SK-N-SH (cell line): ENCODE data around the gene TNFRSF21. TPM values are rescaled to one million over a fixed set of nuclear protein-coding genes. Genes with fewer than 3 reads are reported as not detected.
A peak's percentile ranks its signal among the peaks of the same experiment; 100 is the strongest.

ENCODE experiments used
- CTCF ChIA-PET: fragments of 300-600, 350-600 bp; formaldehyde crosslinking; extraction: SDS; loops from one replicate; lab custom pipeline; 2021; lab: Yijun Ruan, JAX
- POLR2A ChIA-PET: fragments of 350-600 bp; sonication (Branson Sonifier 250); formaldehyde crosslinking; extraction: SDS; loops from one replicate; lab custom pipeline; 2020; ENCODE audit warnings: antibody characterized with exemption, inconsistent platforms; lab: Yijun Ruan, JAX
- DNase-seq: peaks from one replicate; pipeline ENCODE4 v3.0.0; 2012
- H2AFZ ChIP-seq: fragments of 200-600 bp; sonication (generic); 2 replicates; pipeline ENCODE4 v1.8.1; 2016; ENCODE audit warnings: antibody characterized with exemption, mild to moderate bottlenecking, low read depth
- H3F3A ChIP-seq: fragments of 200-600 bp; sonication (generic); replicated peaks from 2 replicates; pipeline ENCODE3; 2016; ENCODE audit warnings: antibody characterized with exemption, mild to moderate bottlenecking; ENCODE audit not compliant: insufficient read depth
- H3K27ac ChIP-seq, 2 experiments: fragments of 200-500 bp in 1 of 2; fragments of 200-600 bp in 1 of 2; sonication (Bioruptor generic) in 1 of 2; sonication (generic), shearing (Covaris generic) in 1 of 2; 2 replicates each; pipeline versions ENCODE4 v1.5.1 to v1.6.1; 2014 to 2016; ENCODE audit warnings: low read depth in 2 of 2, inconsistent platforms in 1 of 2, low read length in 1 of 2, mild to moderate bottlenecking in 1 of 2, mixed read lengths in 1 of 2
- H3K27me3 ChIP-seq: fragments of 200-600 bp; sonication (generic), shearing (Covaris generic); 2 replicates; pipeline ENCODE4 v1.6.1; 2016; ENCODE audit warnings: mixed run types; ENCODE audit not compliant: insufficient read depth
- H3K36me3 ChIP-seq, 2 experiments: fragments of 200-500 bp in 1 of 2; fragments of 200-600 bp in 1 of 2; sonication (Bioruptor generic) in 1 of 2; sonication (generic) in 1 of 2; replicated peaks in 1 of 2; 2 replicates each; pipeline versions ENCODE3 to v1.5.1; 2014 to 2016; ENCODE audit warnings: low read length in 1 of 2, mild to moderate bottlenecking in 1 of 2; ENCODE audit not compliant: insufficient read depth in 2 of 2, control insufficient read depth in 1 of 2
- H3K4me1 ChIP-seq, 2 experiments: fragments of 200-500 bp in 1 of 2; fragments of 200-600 bp in 1 of 2; sonication (Bioruptor generic) in 1 of 2; sonication (generic), shearing (Covaris generic) in 1 of 2; 2 replicates each; pipeline versions ENCODE4 v1.5.1 to v1.6.1; 2014 to 2016; ENCODE audit warnings: low read depth in 1 of 2, low read length in 1 of 2, mixed run types in 1 of 2; ENCODE audit not compliant: insufficient read depth in 2 of 2, control insufficient read depth in 1 of 2
- H3K4me2 ChIP-seq: fragments of 200-600 bp; sonication (generic), shearing (Covaris generic); 2 replicates; pipeline ENCODE4 v1.6.1; 2017; ENCODE audit warnings: mixed run types
- H3K4me3 ChIP-seq, 2 experiments: fragments of 200-500 bp in 1 of 2; fragments of 200-600 bp in 1 of 2; sonication (Bioruptor generic) in 1 of 2; sonication (generic), shearing (Covaris generic) in 1 of 2; 2 replicates each; pipeline versions ENCODE4 v1.5.1 to v1.8.1; 2014 to 2016; ENCODE audit warnings: low read depth in 2 of 2, inconsistent platforms in 1 of 2, low read length in 1 of 2, mild to moderate bottlenecking in 1 of 2, mixed read lengths in 1 of 2, moderate library complexity in 1 of 2
- H3K79me2 ChIP-seq: fragments of 200-600 bp; sonication (generic); 2 replicates; pipeline ENCODE4 v1.8.1; 2017; ENCODE audit warnings: mild to moderate bottlenecking; ENCODE audit not compliant: insufficient read depth
- H3K9ac ChIP-seq: fragments of 200-600 bp; sonication (generic); 2 replicates; pipeline ENCODE4 v1.6.1; 2017; ENCODE audit warnings: mixed run types
- H3K9me2 ChIP-seq: fragments of 200-600 bp; sonication (generic); 2 replicates; pipeline ENCODE4 v1.6.1; 2017; ENCODE audit warnings: mixed run types
- H3K9me3 ChIP-seq: fragments of 200-600 bp; sonication (generic); 2 replicates; pipeline ENCODE4 v1.6.1; 2017; ENCODE audit warnings: mixed run types, mild to moderate bottlenecking, moderate library complexity
- H4K20me1 ChIP-seq: fragments of 200-600 bp; sonication (generic); 2 replicates; pipeline ENCODE4 v1.6.1; 2017; ENCODE audit warnings: mild to moderate bottlenecking, mixed run types; ENCODE audit not compliant: insufficient read depth
- CTCF ChIP-seq: fragments of 200-600 bp; sonication (generic); IDR thresholded peaks from 2 replicates; pipeline ENCODE4 v1.6.1; 2017; ENCODE audit warnings: antibody characterized with exemption, mild to moderate bottlenecking, moderate library complexity
- ELF1 ChIP-seq: IDR thresholded peaks from 2 replicates; pipeline ENCODE4 v1.4.0; 2012
- FOSL2 ChIP-seq: IDR thresholded peaks from 2 replicates; pipeline ENCODE4 v1.4.0; 2012; ENCODE audit warnings: low read depth, mild to moderate bottlenecking, moderate library complexity, borderline replicate concordance
- FOXJ3 ChIP-seq: sonication (generic); formaldehyde crosslinking; IDR thresholded peaks from 2 replicates; pipeline ENCODE4 v1.5.1; 2020; ENCODE audit warnings: mild to moderate bottlenecking, missing genetic modification reagents
- FOXM1 ChIP-seq: IDR thresholded peaks from 2 replicates; pipeline ENCODE4 v1.4.0; 2012; ENCODE audit warnings: low read depth, mild to moderate bottlenecking
- GATA2 ChIP-seq: sonication (generic); formaldehyde crosslinking; IDR thresholded peaks from 2 replicates; pipeline ENCODE4 v1.5.0; 2020; ENCODE audit warnings: mild to moderate bottlenecking, missing genetic modification reagents
- IRF3 ChIP-seq: fragments of 150-350 bp; IDR thresholded peaks from 2 replicates; pipeline ENCODE4 v1.6.1; 2016; ENCODE audit warnings: mild to moderate bottlenecking, low read depth, low read length
- MAX ChIP-seq: IDR thresholded peaks from 2 replicates; pipeline ENCODE4 v1.4.0; 2012; ENCODE audit warnings: low read depth
- NFIC ChIP-seq: IDR thresholded peaks from 2 replicates; pipeline ENCODE4 v1.4.0; 2012; ENCODE audit warnings: borderline replicate concordance
- RCOR1 ChIP-seq: fragments of 150-350 bp; IDR thresholded peaks from 2 replicates; pipeline ENCODE4 v1.6.1; 2017; ENCODE audit warnings: antibody characterized with exemption, low read length
- REST ChIP-seq: IDR thresholded peaks from 2 replicates; pipeline ENCODE4 v1.6.1; 2012; ENCODE audit warnings: mild to moderate bottlenecking, low read depth, low read length, moderate library complexity
- RXRA ChIP-seq: IDR thresholded peaks from 2 replicates; pipeline ENCODE4 v1.4.0; 2012; ENCODE audit warnings: low read depth, mild to moderate bottlenecking, borderline replicate concordance
- TEAD4 ChIP-seq: IDR thresholded peaks from 2 replicates; pipeline ENCODE4 v1.4.0; 2012; ENCODE audit warnings: mild to moderate bottlenecking, borderline replicate concordance; ENCODE audit not compliant: insufficient read depth
- USF1 ChIP-seq: IDR thresholded peaks from 2 replicates; pipeline ENCODE4 v1.4.0; 2012; ENCODE audit warnings: low read depth, borderline replicate concordance
- USF2 ChIP-seq: fragments of 150-350 bp; IDR thresholded peaks from 2 replicates; pipeline ENCODE4 v1.6.1; 2017; ENCODE audit warnings: antibody characterized with exemption, low read length, low read depth, borderline replicate concordance
- YY1 ChIP-seq: IDR thresholded peaks from 2 replicates; pipeline ENCODE4 v1.4.0; 2012; ENCODE audit warnings: low read depth, mild to moderate bottlenecking
- WGBS: methylation state at CpG from one replicate; pipeline ENCODE4 v1.1.6; 2017; ENCODE audit warnings: low lambda C conversion rate; 5-methylcytosine and 5-hydroxymethylcytosine counted together
- polyA plus RNA-seq, 3 experiments: library from polyadenylated mRNA; depleted of rRNA; stranded (reverse); fragments of >200 nt; gene quantifications; 2 replicates each; pipeline ENCODE4 v1.2.3, GENCODE V29; 2012

TNFRSF21 gene
- polyA plus RNA-seq, 1 of the 3 experiments (the other 2 are of a cell fraction): 9.2 TPM

GRCh38 chr6:47246551-47246950, 63.2 kb downstream of the TNFRSF21 start:
- Histone ChIP-seq H3K4me2 (no peak overlapping the region), H3K4me3 (no peak overlapping the region), H3K27me3 (no peaks in the 10 kb centered on the region), H3K36me3 (no peaks in the 10 kb centered on the region), H4K20me1 (no peaks in the 10 kb centered on the region), H2AFZ (no peak overlapping the region), H3K9me3 (no peaks in the 10 kb centered on the region), H3K9me2 (no peaks in the 10 kb centered on the region), H3F3A (no peaks in the 10 kb centered on the region), H3K9ac (no peak overlapping the region), H3K27ac (peak overlapping the region in 1 of 2 experiments; percentile 86; a peak in 2 of 4 replicates), H3K79me2 (no peaks in the 10 kb centered on the region), H3K4me1 (peaks cover 13 to 40% of the 10 kb centered on the region in 2 experiments; a peak in 3 of 4 replicates)
- POLR2A ChIA-PET: no interaction called here
- 87% methylated on average over 2 of the region's 2 CpGs for WGBS
- no peak for DNase-seq
- no peak for TF ChIP-seq RCOR1
- TF ChIP-seq FOSL2: no peak
- TF ChIP-seq FOXM1: no peak
- TF ChIP-seq YY1: no peak
- TF ChIP-seq RXRA: no peak
- no peak for TF ChIP-seq FOXJ3 (CRISPR knock-in tag)
- no peak for TF ChIP-seq NFIC
- no peak for TF ChIP-seq IRF3
- TF ChIP-seq USF2: no peak
- no peak for TF ChIP-seq TEAD4
- no peak for TF ChIP-seq MAX
- CTCF ChIA-PET: interaction anchor here (1.0 to 4.0 kb wide), 4 partner anchors 9 to 152 kb away, joined by 3 to 14 read pairs (median 9); partner anchors contain the start of gene TNFRSF21

GRCh38 chr6:47245745-47246371, 63.8 kb downstream of the TNFRSF21 start:
- Histone ChIP-seq H3K4me3 (no peak overlapping the region), H3K79me2 (no peaks in the 10 kb centered on the region), H3K9me3 (no peaks in the 10 kb centered on the region), H3K9me2 (no peaks in the 10 kb centered on the region), H3K36me3 (no peaks in the 10 kb centered on the region), H3K9ac (no peak overlapping the region), H3K27me3 (no peaks in the 10 kb centered on the region), H3F3A (no peaks in the 10 kb centered on the region), H2AFZ (no peak overlapping the region), H3K4me2 (no peak overlapping the region), H3K27ac (no peak overlapping the region; a peak in 1 of 4 replicates), H3K4me1 (peaks cover 14 to 40% of the 10 kb centered on the region in 2 experiments; a peak in 3 of 4 replicates), H4K20me1 (no peaks in the 10 kb centered on the region)
- POLR2A ChIA-PET: no interaction called here
- no peak for DNase-seq
- 92% methylated on average over 1 of the region's 2 CpGs for WGBS
- CTCF ChIA-PET: interaction anchor here (1.1 to 2.8 kb wide), 3 partner anchors 54 to 148 kb away, joined by 3 to 13 read pairs (median 7); partner anchors contain the start of gene TNFRSF21
- no peak for TF ChIP-seq GATA2
- TF ChIP-seq IRF3: no peak
- TF ChIP-seq USF1: no peak
- TF ChIP-seq CTCF: no peak
- TF ChIP-seq REST: no peak
- no peak for TF ChIP-seq ELF1
- TF ChIP-seq NFIC: no peak
